BE2C (cell line): Measurements from ENCODE around the gene TMEM9.
A peak's percentile ranks its signal among the peaks of the same experiment; 100 is the strongest.
"Not testable (repeated sequence)": the region's sequence is repeated elsewhere in the genome, so short reads cannot be mapped to it uniquely, and the experiment has no call there.

ENCODE experiments used
- DNase-seq: peaks from one replicate; pipeline ENCODE4 v3.0.0-alpha.2; 2020
- H3K27me3 ChIP-seq: fragments of 250-450 bp; sonication (Bioruptor Pico); 2 replicates; pipeline ENCODE4 v1.5.1; 2020; ENCODE audit warnings: mild to moderate bottlenecking
- H3K36me3 ChIP-seq: fragments of 250-450 bp; sonication (Bioruptor Pico); 2 replicates; pipeline ENCODE4 v1.5.1; 2020; ENCODE audit warnings: mild to moderate bottlenecking
- H3K4me1 ChIP-seq: fragments of 250-450 bp; sonication (Bioruptor Pico); 2 replicates; pipeline ENCODE4 v1.5.1; 2020
- H3K4me3 ChIP-seq: 2 replicates; pipeline ENCODE4 v1.5.1; 2011; ENCODE audit warnings: low read depth, low read length
- H3K9me3 ChIP-seq: fragments of 250-450 bp; sonication (Bioruptor Pico); 2 replicates; pipeline ENCODE4 v1.5.1; 2020
- CTCF ChIP-seq: IDR thresholded peaks from 2 replicates; pipeline ENCODE4 v1.5.1; 2012; ENCODE audit warnings: mild to moderate bottlenecking, low read depth, low read length

Gene TMEM9

DNA sequence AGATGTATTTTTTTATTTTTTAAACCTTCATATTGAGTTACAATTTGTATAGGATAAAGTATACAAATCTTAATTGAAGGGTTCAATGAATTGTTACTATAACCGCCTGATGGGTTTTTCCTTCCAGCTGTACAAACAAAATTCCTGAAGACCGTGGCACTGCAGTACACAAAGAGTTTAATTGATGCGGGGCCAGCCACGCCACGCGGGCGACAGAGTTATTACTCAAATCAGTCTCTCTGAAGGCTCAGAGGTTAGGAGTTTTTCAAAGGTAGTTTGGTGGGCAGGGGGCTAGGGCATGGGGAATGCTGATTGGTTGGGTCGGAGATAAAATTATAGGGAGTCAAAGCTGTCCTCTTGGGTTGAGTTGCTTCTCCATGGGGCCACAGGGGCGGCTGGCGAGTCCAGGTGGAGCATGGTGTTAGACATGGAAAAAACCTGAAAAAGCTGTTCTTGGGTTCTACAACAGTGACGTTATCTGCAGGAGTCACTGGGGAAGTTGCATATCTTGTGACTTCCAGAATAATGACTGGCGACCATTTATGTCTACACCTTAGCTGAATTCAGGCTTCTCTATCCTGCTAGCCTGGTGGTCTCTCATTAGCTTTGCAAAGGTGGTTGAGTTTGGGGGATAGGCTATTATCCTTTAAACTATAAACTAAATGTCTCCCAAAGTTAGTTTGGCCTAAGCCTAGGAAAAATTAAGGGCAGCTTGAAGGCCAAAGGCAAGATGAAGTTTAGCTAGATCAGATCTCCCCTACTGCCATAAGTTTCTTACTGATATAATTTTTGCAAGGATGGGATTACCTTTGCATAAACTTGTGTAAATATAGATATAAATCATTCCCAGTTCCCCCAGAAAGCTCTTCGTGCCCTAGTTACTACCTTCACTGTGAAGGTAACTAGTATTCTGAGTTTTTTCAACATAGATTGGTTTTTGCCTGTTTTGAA lies 13.0 kb upstream of the TMEM9 start:
- Histone ChIP-seq H3K27me3 (no peaks in the 10 kb centered on the region), H3K36me3 (no peaks in the 10 kb centered on the region), H3K9me3 (no peaks in the 10 kb centered on the region), H3K4me1 (peaks cover 8% of the 10 kb centered on the region), H3K4me3 (no peak overlapping the region)
- TF ChIP-seq CTCF = 0 out of 2 replicates have a peak, but pooled peaks have one; percentile 1
- DNase-seq = no peak

DNA sequence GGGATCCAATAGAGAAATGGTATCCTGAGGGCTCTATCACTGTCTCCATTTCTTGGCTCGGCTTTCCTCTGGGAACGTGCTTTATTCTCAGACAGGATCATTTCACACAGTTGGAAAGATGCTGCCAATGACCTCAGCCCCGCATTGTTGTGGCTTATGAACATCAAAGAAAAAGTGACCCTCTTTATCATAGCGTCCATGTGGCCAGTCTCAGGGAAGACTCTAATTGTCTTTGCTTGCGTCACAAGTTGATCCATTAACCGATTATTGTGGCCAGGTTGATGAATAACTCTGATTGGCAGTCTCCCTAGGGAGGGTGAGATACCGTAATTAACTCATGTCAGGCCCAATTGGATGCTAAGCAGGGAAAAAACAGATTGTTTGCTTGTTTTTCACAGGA lies 10.4 kb upstream of the TMEM9 start:
- peak overlapping the region; percentile 23; the same call in 1 of the 2 replicates for H3K4me3 ChIP-seq
- H3K4me1 ChIP-seq = peaks cover 6% of the 10 kb centered on the region
- DNase-seq = peak; percentile 31
- no peaks in the 10 kb centered on the region for H3K27me3 ChIP-seq
- no peaks in the 10 kb centered on the region for H3K9me3 ChIP-seq
- H3K36me3 ChIP-seq = no peaks in the 10 kb centered on the region
- TF ChIP-seq CTCF = no peak

GRCh38 chr1:201163707-201164106 lies 9.4 kb upstream of the TMEM9 start:
- TF ChIP-seq CTCF = no peak
- Histone ChIP-seq H3K4me1 (peaks cover 6% of the 10 kb centered on the region), H3K27me3 (no peaks in the 10 kb centered on the region), H3K36me3 (no peaks in the 10 kb centered on the region), H3K4me3 (no peak overlapping the region), H3K9me3 (no peaks in the 10 kb centered on the region)
- DNase-seq = no peak

GRCh38 chr1:201163036-201163435 lies 8.8 kb upstream of the TMEM9 start:
- H3K27me3 ChIP-seq, H3K36me3 ChIP-seq, H3K4me3 ChIP-seq, H3K4me1 ChIP-seq, DNase-seq, H3K9me3 ChIP-seq: not testable (repeated sequence)

- no peak overlapping the region for H3K4me3 ChIP-seq
- H3K27me3 ChIP-seq = no peaks in the 10 kb centered on the region
- no peaks in the 10 kb centered on the region for H3K9me3 ChIP-seq
- H3K4me1 ChIP-seq = peaks cover 5% of the 10 kb centered on the region
- TF ChIP-seq CTCF = no peak
- no peak for DNase-seq
- no peaks in the 10 kb centered on the region for H3K36me3 ChIP-seq
Observed at GRCh38 chr1:201157949-201158348, 3.7 kb upstream of the TMEM9 start.

GRCh38 chr1:201156819-201157218 lies 2.5 kb upstream of the TMEM9 start:
- H3K27me3 ChIP-seq = no peaks in the 10 kb centered on the region
- H3K4me3 ChIP-seq = no peak overlapping the region
- H3K36me3 ChIP-seq = 0 out of 2 replicates have a peak, but pooled peaks cover 3% of the 10 kb centered on the region
- no peak for TF ChIP-seq CTCF
- H3K9me3 ChIP-seq = no peaks in the 10 kb centered on the region
- DNase-seq = no peak
- H3K4me1 ChIP-seq = peaks cover 5% of the 10 kb centered on the region
